ENCODE results near the gene POLR2H. TPM values are rescaled to one million over a fixed set of nuclear protein-coding genes. Genes with fewer than 3 reads are reported as not detected.

POLR2H gene
- total RNA-seq, 1 donor from 2014 or later, result 49.8 TPM

GRCh38 chr3:184358124-184358767 lies 3.3 kb upstream of the POLR2H start:
- Mint-ChIP-seq H3K4me1 (ENCODE audit: low read depth) (peaks cover 13% of the 10 kb centered on the region), H3K27me3 (ENCODE audit: low read depth) (no peaks in the 10 kb centered on the region), H3K36me3 (ENCODE audit: low read depth) (peaks cover 7% of the 10 kb centered on the region), H3K9me3 (ENCODE audit: low read depth) (no peaks in the 10 kb centered on the region), H3K27ac (ENCODE audit: unreplicated experiment) (no peak overlapping the region), H3K4me3 (ENCODE audit: unreplicated experiment) (no peak overlapping the region)
- DNase-seq (ENCODE audit: low spot score), result peak; percentile 84
- TF ChIP-seq CTCF (IDR thresholded peaks at IDR 0.05), result no peak

- Mint-ChIP-seq H3K9me3 (ENCODE audit: low read depth) (no peaks in the 10 kb centered on the region), H3K36me3 (ENCODE audit: low read depth) (peaks cover 7% of the 10 kb centered on the region), H3K4me3 (ENCODE audit: unreplicated experiment) (no peak overlapping the region), H3K4me1 (ENCODE audit: low read depth) (peaks cover 15% of the 10 kb centered on the region), H3K27me3 (ENCODE audit: low read depth) (no peaks in the 10 kb centered on the region), H3K27ac (ENCODE audit: unreplicated experiment) (no peak overlapping the region)
- no peak for TF ChIP-seq CTCF (IDR thresholded peaks at IDR 0.05)
- no peak for DNase-seq (ENCODE audit: low spot score)
Observed at GRCh38 chr3:184358921-184359350, 2.6 kb upstream of the POLR2H start.

GRCh38 chr3:184359610-184360009 lies 1.9 kb upstream of the POLR2H start:
- H3K9me3 Mint-ChIP-seq (ENCODE audit: low read depth), result no peaks in the 10 kb centered on the region
- H3K27me3 Mint-ChIP-seq (ENCODE audit: low read depth), result no peaks in the 10 kb centered on the region
- no peak overlapping the region for H3K4me3 Mint-ChIP-seq (ENCODE audit: unreplicated experiment)
- H3K4me1 Mint-ChIP-seq (ENCODE audit: low read depth), result peaks cover 20% of the 10 kb centered on the region
- DNase-seq (ENCODE audit: low spot score), result no peak
- no peak for TF ChIP-seq CTCF (IDR thresholded peaks at IDR 0.05)
- H3K27ac Mint-ChIP-seq (ENCODE audit: unreplicated experiment), result no peak overlapping the region
- peaks cover 7% of the 10 kb centered on the region for H3K36me3 Mint-ChIP-seq (ENCODE audit: low read depth)

DNA sequence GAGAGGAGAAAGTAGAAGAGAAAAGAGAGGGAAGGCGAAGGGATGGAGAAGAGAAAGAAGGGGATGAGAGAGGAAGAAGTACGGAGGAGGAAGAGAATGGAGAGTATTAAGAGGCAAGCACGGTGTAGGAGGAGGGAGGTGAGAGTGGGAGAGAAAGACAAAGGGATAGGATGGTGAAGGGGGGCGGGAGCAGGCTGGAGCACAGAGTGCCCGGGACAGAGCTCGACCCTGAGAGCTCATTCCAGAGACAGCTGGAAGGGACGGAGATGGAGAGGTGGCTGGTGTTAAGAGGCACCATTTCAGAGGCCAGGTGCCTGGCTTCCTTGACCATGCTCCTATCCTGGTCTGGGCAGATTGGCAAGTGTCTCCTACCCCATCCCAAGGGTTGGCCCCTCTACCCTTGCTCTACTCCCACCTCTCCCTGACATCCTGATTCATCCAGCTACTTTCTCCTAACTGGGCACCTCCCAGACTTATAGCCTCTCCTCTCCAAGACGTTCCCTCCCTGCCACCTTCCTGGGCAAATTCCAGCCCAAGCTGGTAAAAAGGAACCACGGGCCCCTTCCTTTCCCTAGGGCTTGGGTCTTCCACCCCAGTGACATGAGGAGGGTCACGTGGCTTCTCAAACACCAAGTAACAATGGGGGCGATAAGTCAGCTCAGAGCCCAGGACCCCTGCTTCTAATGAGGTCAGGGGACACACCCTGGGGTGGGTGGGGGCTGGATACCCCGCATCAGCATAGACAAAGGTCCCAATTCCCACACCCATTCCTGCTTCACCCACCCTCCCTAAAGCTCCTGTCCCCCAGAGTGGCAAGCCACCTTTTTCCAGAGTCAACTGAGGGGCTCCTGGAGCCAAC lies 1.2 kb upstream of the POLR2H start:
- Mint-ChIP-seq H3K27me3 (ENCODE audit: low read depth) (no peaks in the 10 kb centered on the region), H3K36me3 (ENCODE audit: low read depth) (peaks cover 8% of the 10 kb centered on the region), H3K9me3 (ENCODE audit: low read depth) (no peaks in the 10 kb centered on the region), H3K4me1 (ENCODE audit: low read depth) (peaks cover 27% of the 10 kb centered on the region), H3K4me3 (ENCODE audit: unreplicated experiment) (peak overlapping the region; percentile 65), H3K27ac (ENCODE audit: unreplicated experiment) (no peak overlapping the region)
- DNase-seq (ENCODE audit: low spot score), result no peak
- TF ChIP-seq CTCF (IDR thresholded peaks at IDR 0.05), result no peak

DNA sequence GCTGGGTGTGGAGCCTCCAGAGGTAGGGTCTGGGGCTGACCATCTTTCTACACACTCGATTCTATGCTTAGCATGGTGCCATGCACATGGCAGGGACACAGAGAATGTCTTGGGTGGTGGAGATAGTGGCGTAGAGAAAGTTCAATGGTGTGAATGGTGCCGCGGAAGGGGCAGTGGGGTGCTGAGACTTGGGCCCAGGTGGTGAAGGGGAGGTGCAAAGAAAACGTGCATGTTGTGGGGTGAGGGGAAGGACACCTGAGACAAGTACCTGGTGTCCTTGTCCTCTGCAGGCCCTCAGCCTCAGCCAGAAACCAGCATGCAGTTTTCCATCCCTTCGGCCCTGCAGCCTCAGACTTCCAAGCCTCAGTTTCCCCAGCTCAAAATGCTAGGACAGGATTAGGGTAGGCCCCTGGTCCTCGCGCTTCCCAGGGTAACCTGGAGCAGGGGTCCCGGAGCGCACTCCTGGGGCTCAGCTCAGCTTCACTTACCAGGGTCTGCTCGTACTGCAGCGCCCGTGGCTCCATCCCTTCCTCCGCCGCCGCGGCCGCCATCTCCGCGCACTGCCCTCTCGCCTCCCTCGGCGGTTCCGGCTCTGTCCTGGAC lies 480 bp upstream of the POLR2H start:
- H3K27ac Mint-ChIP-seq (ENCODE audit: unreplicated experiment), result no peak overlapping the region
- H3K27me3 Mint-ChIP-seq (ENCODE audit: low read depth), result no peaks in the 10 kb centered on the region
- H3K4me3 Mint-ChIP-seq (ENCODE audit: unreplicated experiment), result peak overlapping the region; percentile 65
- TF ChIP-seq CTCF (IDR thresholded peaks at IDR 0.05), result no peak
- peaks cover 6% of the 10 kb centered on the region for H3K36me3 Mint-ChIP-seq (ENCODE audit: low read depth)
- peak; percentile 73 for DNase-seq (ENCODE audit: low spot score)
- peaks cover 27% of the 10 kb centered on the region for H3K4me1 Mint-ChIP-seq (ENCODE audit: low read depth)
- H3K9me3 Mint-ChIP-seq (ENCODE audit: low read depth), result no peaks in the 10 kb centered on the region

Data from chondrocyte (in vitro differentiated cells).